Measurements from ENCODE around the gene UPK3B. TPM values are rescaled to one million over a fixed set of nuclear protein-coding genes. Genes with fewer than 3 reads are reported as not detected.
"Not testable (repeated sequence)": the region's sequence is repeated elsewhere in the genome, so short reads cannot be mapped to it uniquely, and the experiment has no call there.

The UPK3B gene
- total and polyA plus RNA-seq, 2 donors (not counting 3 experiments of a cell fraction or from before 2014, with no cell fraction given): 0.77 TPM; not detected in 1

- H3K9me3 ChIP-seq (replicated peaks; ENCODE audit: control insufficient read depth, insufficient read depth, low read length); H3K9ac ChIP-seq (replicated peaks; ENCODE audit: extremely low read depth, insufficient read depth, low read length); H2AFZ ChIP-seq (ENCODE audit: low read depth, low read length); H3K36me3 ChIP-seq (ENCODE audit: control insufficient read depth in 2 of 2, extremely low read depth in 1 of 2, insufficient read depth in 2 of 2, low read length in 2 of 2); dilution Hi-C loops (cut with MboI; ENCODE audit: extremely low pct_ligation_motif_present, low sequenced_read_pairs); H3K9me1 ChIP-seq (replicated peaks; ENCODE audit: control insufficient read depth, extremely low read depth, insufficient read depth, low read length); H3K79me2 ChIP-seq (ENCODE audit: control insufficient read depth, insufficient read depth, low read length); H3K4me1 ChIP-seq (ENCODE audit: control insufficient read depth, extremely low read depth, insufficient read depth, low read length); H3K4me3 ChIP-seq (replicated peaks in 1 of 3; ENCODE audit: insufficient read depth in 1 of 3, low read depth in 1 of 3, low read length in 3 of 3); H4K20me1 ChIP-seq (replicated peaks; ENCODE audit: control insufficient read depth, extremely low read depth, insufficient read depth, low read length); H3K4me2 ChIP-seq (ENCODE audit: insufficient read depth, low read length); FAIRE-seq; POLR2A ChIA-PET; intact Hi-C loops (cut with micrococcal nuclease); H3K27me3 ChIP-seq (ENCODE audit: control insufficient read depth in 2 of 2, insufficient read depth in 2 of 2, low read length in 2 of 2); H3K27ac ChIP-seq (ENCODE audit: insufficient read depth, low read depth, low read length); BruUV-seq (replicated peaks); CTCF ChIA-PET; DNase-seq (ENCODE audit: low read depth, low spot score): not testable (repeated sequence)
These were observed 33.4 kb upstream of the UPK3B start for GRCh38 chr7:76476742-76477474.

- H3K27me3 ChIP-seq (ENCODE audit: control insufficient read depth in 2 of 2, insufficient read depth in 2 of 2, low read length in 2 of 2); H2AFZ ChIP-seq (ENCODE audit: low read depth, low read length); H3K9me3 ChIP-seq (replicated peaks; ENCODE audit: control insufficient read depth, insufficient read depth, low read length); DNase-seq (ENCODE audit: low read depth, low spot score); H3K4me1 ChIP-seq (ENCODE audit: control insufficient read depth, extremely low read depth, insufficient read depth, low read length); H4K20me1 ChIP-seq (replicated peaks; ENCODE audit: control insufficient read depth, extremely low read depth, insufficient read depth, low read length); H3K79me2 ChIP-seq (ENCODE audit: control insufficient read depth, insufficient read depth, low read length); H3K4me3 ChIP-seq (replicated peaks in 1 of 3; ENCODE audit: insufficient read depth in 1 of 3, low read depth in 1 of 3, low read length in 3 of 3); H3K27ac ChIP-seq (ENCODE audit: insufficient read depth, low read depth, low read length); H3K9me1 ChIP-seq (replicated peaks; ENCODE audit: control insufficient read depth, extremely low read depth, insufficient read depth, low read length); H3K4me2 ChIP-seq (ENCODE audit: insufficient read depth, low read length); H3K9ac ChIP-seq (replicated peaks; ENCODE audit: extremely low read depth, insufficient read depth, low read length); CTCF ChIA-PET; intact Hi-C loops (cut with micrococcal nuclease); BruUV-seq (replicated peaks); POLR2A ChIA-PET; H3K36me3 ChIP-seq (ENCODE audit: control insufficient read depth in 2 of 2, extremely low read depth in 1 of 2, insufficient read depth in 2 of 2, low read length in 2 of 2); FAIRE-seq; dilution Hi-C loops (cut with MboI; ENCODE audit: extremely low pct_ligation_motif_present, low sequenced_read_pairs): not testable (repeated sequence)
These were observed 30.7 kb upstream of the UPK3B start for GRCh38 chr7:76479628-76480027.

- POLR2A ChIA-PET; H3K9me3 ChIP-seq (replicated peaks; ENCODE audit: control insufficient read depth, insufficient read depth, low read length); H3K4me3 ChIP-seq (replicated peaks in 1 of 3; ENCODE audit: insufficient read depth in 1 of 3, low read depth in 1 of 3, low read length in 3 of 3); H2AFZ ChIP-seq (ENCODE audit: low read depth, low read length); DNase-seq (ENCODE audit: low read depth, low spot score); intact Hi-C loops (cut with micrococcal nuclease); FAIRE-seq; H3K4me1 ChIP-seq (ENCODE audit: control insufficient read depth, extremely low read depth, insufficient read depth, low read length); H3K9ac ChIP-seq (replicated peaks; ENCODE audit: extremely low read depth, insufficient read depth, low read length); CTCF ChIA-PET; H3K27me3 ChIP-seq (ENCODE audit: control insufficient read depth in 2 of 2, insufficient read depth in 2 of 2, low read length in 2 of 2); H3K9me1 ChIP-seq (replicated peaks; ENCODE audit: control insufficient read depth, extremely low read depth, insufficient read depth, low read length); H4K20me1 ChIP-seq (replicated peaks; ENCODE audit: control insufficient read depth, extremely low read depth, insufficient read depth, low read length); H3K36me3 ChIP-seq (ENCODE audit: control insufficient read depth in 2 of 2, extremely low read depth in 1 of 2, insufficient read depth in 2 of 2, low read length in 2 of 2); H3K4me2 ChIP-seq (ENCODE audit: insufficient read depth, low read length); dilution Hi-C loops (cut with MboI; ENCODE audit: extremely low pct_ligation_motif_present, low sequenced_read_pairs); H3K27ac ChIP-seq (ENCODE audit: insufficient read depth, low read depth, low read length); H3K79me2 ChIP-seq (ENCODE audit: control insufficient read depth, insufficient read depth, low read length); BruUV-seq (replicated peaks): not testable (repeated sequence)
These were observed 29.7 kb upstream of the UPK3B start for GRCh38 chr7:76480403-76481253.

- H3K9ac ChIP-seq (replicated peaks; ENCODE audit: extremely low read depth, insufficient read depth, low read length); intact Hi-C loops (cut with micrococcal nuclease); FAIRE-seq; H3K4me1 ChIP-seq (ENCODE audit: control insufficient read depth, extremely low read depth, insufficient read depth, low read length); CTCF ChIA-PET; H4K20me1 ChIP-seq (replicated peaks; ENCODE audit: control insufficient read depth, extremely low read depth, insufficient read depth, low read length); H3K9me3 ChIP-seq (replicated peaks; ENCODE audit: control insufficient read depth, insufficient read depth, low read length); H3K4me2 ChIP-seq (ENCODE audit: insufficient read depth, low read length); DNase-seq (ENCODE audit: low read depth, low spot score); POLR2A ChIA-PET; dilution Hi-C loops (cut with MboI; ENCODE audit: extremely low pct_ligation_motif_present, low sequenced_read_pairs); H3K4me3 ChIP-seq (replicated peaks in 1 of 3; ENCODE audit: insufficient read depth in 1 of 3, low read depth in 1 of 3, low read length in 3 of 3); H3K79me2 ChIP-seq (ENCODE audit: control insufficient read depth, insufficient read depth, low read length); H2AFZ ChIP-seq (ENCODE audit: low read depth, low read length); H3K36me3 ChIP-seq (ENCODE audit: control insufficient read depth in 2 of 2, extremely low read depth in 1 of 2, insufficient read depth in 2 of 2, low read length in 2 of 2); BruUV-seq (replicated peaks); H3K27me3 ChIP-seq (ENCODE audit: control insufficient read depth in 2 of 2, insufficient read depth in 2 of 2, low read length in 2 of 2); H3K27ac ChIP-seq (ENCODE audit: insufficient read depth, low read depth, low read length); H3K9me1 ChIP-seq (replicated peaks; ENCODE audit: control insufficient read depth, extremely low read depth, insufficient read depth, low read length): not testable (repeated sequence)
These were observed 27.7 kb upstream of the UPK3B start for GRCh38 chr7:76482660-76483059.
